ENCODE results near the gene KMT2C.

Gene KMT2C

GRCh38 chr7:152162287-152162686, 273.5 kb downstream of the KMT2C start:
- no peaks in the 10 kb centered on the region for H3K9me3 ChIP-seq (ENCODE audit: insufficient read depth, low read length, severe bottlenecking)
- no peak overlapping the region for H3K27ac ChIP-seq (ENCODE audit: low read length)
- H3K36me3 ChIP-seq (ENCODE audit: insufficient read depth, low read length): peaks cover 87% of the 10 kb centered on the region
- no peak overlapping the region for H3K4me3 ChIP-seq (ENCODE audit: low read depth in 1 of 2, low read length in 2 of 2)
- no peak overlapping the region for H2AFZ ChIP-seq (ENCODE audit: low read depth, low read length)
- H3K4me2 ChIP-seq (ENCODE audit: insufficient read depth, low read length): no peak overlapping the region
- no peaks in the 10 kb centered on the region for H3K79me2 ChIP-seq (ENCODE audit: insufficient read depth, low read length)
- no peaks in the 10 kb centered on the region for H3K4me1 ChIP-seq (ENCODE audit: insufficient read depth, low read length)
- ATAC-seq (ENCODE audit: insufficient read depth, low read depth) (no peak), DNase-seq (no peak)
- no peaks in the 10 kb centered on the region for H4K20me1 ChIP-seq (ENCODE audit: insufficient read depth, low read length)
- TF ChIP-seq EZH2 (IDR thresholded peaks at IDR 0.05; ENCODE audit: borderline replicate concordance, low read depth, low read length, severe bottlenecking): no peak
- no peak for TF ChIP-seq CTCF (IDR thresholded peaks at IDR 0.05; ENCODE audit: borderline replicate concordance, extremely low read depth, low read length, poor library complexity, severe bottlenecking)
- no peaks in the 10 kb centered on the region for H3K27me3 ChIP-seq (ENCODE audit: insufficient read depth, low read length, poor library complexity)
- no peak overlapping the region for H3K9ac ChIP-seq (ENCODE audit: low read depth, low read length)

GRCh38 chr7:152161171-152161570, 274.6 kb downstream of the KMT2C start:
- DNase-seq (no peak), ATAC-seq (ENCODE audit: insufficient read depth, low read depth) (no peak)
- Histone ChIP-seq H3K9ac (ENCODE audit: low read depth, low read length) (no peak overlapping the region), H3K9me3 (ENCODE audit: insufficient read depth, low read length, severe bottlenecking) (no peaks in the 10 kb centered on the region), H3K36me3 (ENCODE audit: insufficient read depth, low read length) (peaks cover 86% of the 10 kb centered on the region), H3K4me2 (ENCODE audit: insufficient read depth, low read length) (no peak overlapping the region), H3K27me3 (ENCODE audit: insufficient read depth, low read length, poor library complexity) (no peaks in the 10 kb centered on the region), H4K20me1 (ENCODE audit: insufficient read depth, low read length) (no peaks in the 10 kb centered on the region), H3K27ac (ENCODE audit: low read length) (no peak overlapping the region), H3K4me3 (ENCODE audit: low read depth in 1 of 2, low read length in 2 of 2) (no peak overlapping the region), H3K79me2 (ENCODE audit: insufficient read depth, low read length) (no peaks in the 10 kb centered on the region), H3K4me1 (ENCODE audit: insufficient read depth, low read length) (no peaks in the 10 kb centered on the region), H2AFZ (ENCODE audit: low read depth, low read length) (no peak overlapping the region)
- TF ChIP-seq CTCF (IDR thresholded peaks at IDR 0.05; ENCODE audit: borderline replicate concordance, extremely low read depth, low read length, poor library complexity, severe bottlenecking) (no peak), EZH2 (IDR thresholded peaks at IDR 0.05; ENCODE audit: borderline replicate concordance, low read depth, low read length, severe bottlenecking) (no peak)

- H3K4me3 ChIP-seq (ENCODE audit: low read depth in 1 of 2, low read length in 2 of 2): no peak overlapping the region
Measured at GRCh38 chr7:152158801-152159587, 276.8 kb downstream of the KMT2C start.

More at GRCh38 chr7:152158801-152159587, 276.8 kb downstream of the KMT2C start:
- Histone ChIP-seq H2AFZ (ENCODE audit: low read depth, low read length) (no peak overlapping the region), H3K36me3 (ENCODE audit: insufficient read depth, low read length) (peaks cover 89% of the 10 kb centered on the region), H3K9ac (ENCODE audit: low read depth, low read length) (no peak overlapping the region), H3K4me1 (ENCODE audit: insufficient read depth, low read length) (no peaks in the 10 kb centered on the region), H4K20me1 (ENCODE audit: insufficient read depth, low read length) (no peaks in the 10 kb centered on the region), H3K27me3 (ENCODE audit: insufficient read depth, low read length, poor library complexity) (no peaks in the 10 kb centered on the region), H3K79me2 (ENCODE audit: insufficient read depth, low read length) (no peaks in the 10 kb centered on the region), H3K9me3 (ENCODE audit: insufficient read depth, low read length, severe bottlenecking) (no peaks in the 10 kb centered on the region), H3K27ac (ENCODE audit: low read length) (no peak overlapping the region), H3K4me2 (ENCODE audit: insufficient read depth, low read length) (no peak overlapping the region)
- no peak for TF ChIP-seq EZH2 (IDR thresholded peaks at IDR 0.05; ENCODE audit: borderline replicate concordance, low read depth, low read length, severe bottlenecking)
- no peak for TF ChIP-seq CTCF (IDR thresholded peaks at IDR 0.05; ENCODE audit: borderline replicate concordance, extremely low read depth, low read length, poor library complexity, severe bottlenecking)
- ATAC-seq (ENCODE audit: insufficient read depth, low read depth) (no peak), DNase-seq (no peak)

Measured in DND-41 (cell line).